HepG2 (cell line): ENCODE data around the gene RSAD1. TPM values are rescaled to one million over a fixed set of nuclear protein-coding genes. Genes with fewer than 3 reads are reported as not detected.

ENCODE experiments used
- ADNP ChIP-seq: sonication (generic); formaldehyde crosslinking; IDR thresholded peaks from 2 replicates; pipeline ENCODE4 v1.4.0; 2020; ENCODE audit warnings: missing genetic modification reagents
- BRD4 ChIP-seq: sonication (generic); formaldehyde crosslinking; IDR thresholded peaks from 2 replicates; pipeline ENCODE4 v1.4.0; 2020; ENCODE audit warnings: missing genetic modification reagents
- DNMT1 ChIP-seq: sonication (generic); formaldehyde crosslinking; IDR thresholded peaks from 2 replicates; pipeline ENCODE4 v1.5.1; 2020; ENCODE audit warnings: mild to moderate bottlenecking, missing genetic modification reagents
- HHEX ChIP-seq: IDR thresholded peaks from 2 replicates; pipeline ENCODE4 v1.6.1; 2016; ENCODE audit warnings: control low read depth
- NCOA1 ChIP-seq: sonication (generic); formaldehyde crosslinking; IDR thresholded peaks from 2 replicates; pipeline ENCODE4 v1.9.0; 2021; ENCODE audit warnings: missing genetic modification reagents
- PHF20 ChIP-seq: sonication (generic); formaldehyde crosslinking; IDR thresholded peaks from 2 replicates; pipeline ENCODE4 v1.5.0; 2020; ENCODE audit warnings: mild to moderate bottlenecking, missing genetic modification reagents
- SP1 ChIP-seq, 2 experiments: fragments of 450-650 bp in 1 of 2; sonication (generic) in 1 of 2; formaldehyde crosslinking in 1 of 2; IDR thresholded peaks; 2 replicates each; pipeline versions ENCODE4 v1.4.0 to v1.6.1; 2016 to 2020; ENCODE audit warnings: missing genetic modification reagents in 1 of 2
- ZNF30 ChIP-seq: sonication (generic); formaldehyde crosslinking; IDR thresholded peaks from 2 replicates; pipeline ENCODE4 v1.5.0; 2020; ENCODE audit warnings: mild to moderate bottlenecking, missing genetic modification reagents
- ZNF354B ChIP-seq: sonication (generic); formaldehyde crosslinking; IDR thresholded peaks from 2 replicates; pipeline ENCODE4 v1.8.0; 2022; ENCODE audit warnings: mild to moderate bottlenecking, missing genetic modification reagents
- ZNF441 ChIP-seq: sonication (generic); formaldehyde crosslinking; IDR thresholded peaks from 2 replicates; pipeline ENCODE4 v1.7.0; 2021; ENCODE audit warnings: missing genetic modification reagents, borderline replicate concordance
- ZNF598 ChIP-seq: sonication (generic); formaldehyde crosslinking; IDR thresholded peaks from 2 replicates; pipeline ENCODE4 v1.5.1; 2020; ENCODE audit warnings: mild to moderate bottlenecking, missing genetic modification reagents, borderline replicate concordance
- ZNF670 ChIP-seq: sonication (generic); formaldehyde crosslinking; IDR thresholded peaks from 2 replicates; pipeline ENCODE4 v1.8.0; 2022; ENCODE audit warnings: mild to moderate bottlenecking, missing genetic modification reagents, borderline replicate concordance
- ZNF747 ChIP-seq: sonication (generic); formaldehyde crosslinking; IDR thresholded peaks from 2 replicates; pipeline ENCODE4 v1.8.1; 2023; ENCODE audit warnings: missing genetic modification reagents, mild to moderate bottlenecking, borderline replicate concordance
- ZSCAN21 ChIP-seq: sonication (generic); formaldehyde crosslinking; IDR thresholded peaks from 2 replicates; pipeline ENCODE4 v1.8.0; 2022; ENCODE audit warnings: mild to moderate bottlenecking, missing genetic modification reagents, moderate library complexity, borderline replicate concordance
- ZSCAN30 ChIP-seq: sonication (generic); formaldehyde crosslinking; IDR thresholded peaks from 2 replicates; pipeline ENCODE4 v1.5.0; 2020; ENCODE audit warnings: mild to moderate bottlenecking, missing genetic modification reagents
- polyA plus RNA-seq, 8 experiments: library from polyadenylated mRNA; depleted of rRNA in 3 of 8; stranded (reverse) in 7 of 8; unstranded in 1 of 8; fragments of >200 nt; fragmentation: Illumina TruSeq in 4 of 8; extraction: Trizol in 4 of 8; gene quantifications; 2 replicates each; pipeline versions ENCODE4 v1.2.1 to v1.2.3, GENCODE V29; 2011 to 2016; ENCODE audit warnings: low read depth in 4 of 8, missing spikeins in 1 of 8, mixed read lengths in 1 of 8; ENCODE audit not compliant: insufficient read depth in 1 of 8
- total RNA-seq, 5 experiments: library from RNA; depleted of rRNA; stranded (reverse); fragments of >200 nt; fragmentation: Illumina TruSeq; extraction: Trizol; gene quantifications; 2 replicates each; pipeline ENCODE4 v1.2.3, GENCODE V29; 2016; ENCODE audit warnings: low read depth in 1 of 5
- TF ChIP-seq, protein P1 (sequence below): sonication (generic); formaldehyde crosslinking; IDR thresholded peaks from 2 replicates; pipeline ENCODE4 v1.4.0; 2020; ENCODE audit warnings: mild to moderate bottlenecking, missing genetic modification reagents
- TF ChIP-seq, protein P2 (sequence below): sonication (generic); formaldehyde crosslinking; IDR thresholded peaks from 2 replicates; pipeline ENCODE4 v1.5.1; 2020; ENCODE audit warnings: mild to moderate bottlenecking, missing genetic modification reagents, borderline replicate concordance
- TF ChIP-seq, protein P3 (sequence below): sonication (generic); formaldehyde crosslinking; IDR thresholded peaks from 2 replicates; pipeline ENCODE4 v1.4.0; 2020; ENCODE audit warnings: mild to moderate bottlenecking, missing genetic modification reagents

RSAD1 gene
- total and polyA plus RNA-seq, 2 of the 13 experiments (the other 11 are each of a cell fraction or from before 2014, with no cell fraction given), result 22.7 to 27.7 TPM

DNA sequence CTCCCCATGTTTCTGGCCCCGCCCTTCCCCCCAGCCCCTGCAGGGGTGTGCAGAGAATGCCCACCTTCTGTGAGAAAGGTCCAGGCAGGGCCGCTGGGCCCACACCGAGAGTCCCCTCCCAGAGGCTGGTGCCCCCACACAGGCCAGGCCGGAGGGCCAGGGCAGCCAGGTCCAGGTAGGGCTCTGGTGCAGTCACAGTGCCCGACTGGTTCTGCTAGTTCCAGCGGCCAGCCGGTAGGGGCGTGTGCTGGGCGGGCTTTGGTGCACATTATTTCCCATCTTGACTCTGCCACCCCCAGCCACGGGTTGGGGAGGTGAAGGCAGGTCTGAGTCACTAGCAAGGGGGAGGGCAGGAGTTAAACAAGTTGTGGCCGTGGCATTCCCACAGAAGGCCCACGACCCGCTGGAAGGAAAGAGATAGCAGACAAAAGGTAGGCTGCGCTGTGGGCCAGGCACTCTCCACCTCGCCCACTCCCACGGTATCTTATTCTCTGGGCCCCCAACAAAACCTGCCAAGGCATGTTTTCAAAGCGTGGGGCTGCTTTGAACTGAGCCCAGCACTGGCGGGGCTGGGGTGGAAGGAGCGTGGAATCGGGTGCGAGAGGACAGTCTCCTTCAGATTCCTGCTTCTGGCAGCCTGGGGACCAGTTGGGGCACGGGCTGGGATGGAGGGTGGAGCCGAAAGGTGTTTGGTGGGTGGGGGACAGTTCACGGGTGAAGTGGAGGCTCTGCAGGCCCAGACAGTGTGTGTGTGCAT is 55.7 kb downstream of the RSAD1 start (continued):
- TF ChIP-seq, protein P1, sequence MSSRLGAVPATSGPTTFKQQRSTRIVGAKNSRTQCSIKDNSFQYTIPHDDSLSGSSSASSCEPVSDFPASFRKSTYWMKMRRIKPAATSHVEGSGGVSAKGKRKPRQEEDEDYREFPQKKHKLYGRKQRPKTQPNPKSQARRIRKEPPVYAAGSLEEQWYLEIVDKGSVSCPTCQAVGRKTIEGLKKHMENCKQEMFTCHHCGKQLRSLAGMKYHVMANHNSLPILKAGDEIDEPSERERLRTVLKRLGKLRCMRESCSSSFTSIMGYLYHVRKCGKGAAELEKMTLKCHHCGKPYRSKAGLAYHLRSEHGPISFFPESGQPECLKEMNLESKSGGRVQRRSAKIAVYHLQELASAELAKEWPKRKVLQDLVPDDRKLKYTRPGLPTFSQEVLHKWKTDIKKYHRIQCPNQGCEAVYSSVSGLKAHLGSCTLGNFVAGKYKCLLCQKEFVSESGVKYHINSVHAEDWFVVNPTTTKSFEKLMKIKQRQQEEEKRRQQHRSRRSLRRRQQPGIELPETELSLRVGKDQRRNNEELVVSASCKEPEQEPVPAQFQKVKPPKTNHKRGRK (CRISPR knock-in tag), result no peak
- TF ChIP-seq SP1 (IDR thresholded peaks at IDR 0.05), result no peak
- TF ChIP-seq SP1 (CRISPR knock-in tag; IDR thresholded peaks at IDR 0.05), result peak; percentile 35; the same call in 1 of the 2 replicates
- TF ChIP-seq, protein P2, sequence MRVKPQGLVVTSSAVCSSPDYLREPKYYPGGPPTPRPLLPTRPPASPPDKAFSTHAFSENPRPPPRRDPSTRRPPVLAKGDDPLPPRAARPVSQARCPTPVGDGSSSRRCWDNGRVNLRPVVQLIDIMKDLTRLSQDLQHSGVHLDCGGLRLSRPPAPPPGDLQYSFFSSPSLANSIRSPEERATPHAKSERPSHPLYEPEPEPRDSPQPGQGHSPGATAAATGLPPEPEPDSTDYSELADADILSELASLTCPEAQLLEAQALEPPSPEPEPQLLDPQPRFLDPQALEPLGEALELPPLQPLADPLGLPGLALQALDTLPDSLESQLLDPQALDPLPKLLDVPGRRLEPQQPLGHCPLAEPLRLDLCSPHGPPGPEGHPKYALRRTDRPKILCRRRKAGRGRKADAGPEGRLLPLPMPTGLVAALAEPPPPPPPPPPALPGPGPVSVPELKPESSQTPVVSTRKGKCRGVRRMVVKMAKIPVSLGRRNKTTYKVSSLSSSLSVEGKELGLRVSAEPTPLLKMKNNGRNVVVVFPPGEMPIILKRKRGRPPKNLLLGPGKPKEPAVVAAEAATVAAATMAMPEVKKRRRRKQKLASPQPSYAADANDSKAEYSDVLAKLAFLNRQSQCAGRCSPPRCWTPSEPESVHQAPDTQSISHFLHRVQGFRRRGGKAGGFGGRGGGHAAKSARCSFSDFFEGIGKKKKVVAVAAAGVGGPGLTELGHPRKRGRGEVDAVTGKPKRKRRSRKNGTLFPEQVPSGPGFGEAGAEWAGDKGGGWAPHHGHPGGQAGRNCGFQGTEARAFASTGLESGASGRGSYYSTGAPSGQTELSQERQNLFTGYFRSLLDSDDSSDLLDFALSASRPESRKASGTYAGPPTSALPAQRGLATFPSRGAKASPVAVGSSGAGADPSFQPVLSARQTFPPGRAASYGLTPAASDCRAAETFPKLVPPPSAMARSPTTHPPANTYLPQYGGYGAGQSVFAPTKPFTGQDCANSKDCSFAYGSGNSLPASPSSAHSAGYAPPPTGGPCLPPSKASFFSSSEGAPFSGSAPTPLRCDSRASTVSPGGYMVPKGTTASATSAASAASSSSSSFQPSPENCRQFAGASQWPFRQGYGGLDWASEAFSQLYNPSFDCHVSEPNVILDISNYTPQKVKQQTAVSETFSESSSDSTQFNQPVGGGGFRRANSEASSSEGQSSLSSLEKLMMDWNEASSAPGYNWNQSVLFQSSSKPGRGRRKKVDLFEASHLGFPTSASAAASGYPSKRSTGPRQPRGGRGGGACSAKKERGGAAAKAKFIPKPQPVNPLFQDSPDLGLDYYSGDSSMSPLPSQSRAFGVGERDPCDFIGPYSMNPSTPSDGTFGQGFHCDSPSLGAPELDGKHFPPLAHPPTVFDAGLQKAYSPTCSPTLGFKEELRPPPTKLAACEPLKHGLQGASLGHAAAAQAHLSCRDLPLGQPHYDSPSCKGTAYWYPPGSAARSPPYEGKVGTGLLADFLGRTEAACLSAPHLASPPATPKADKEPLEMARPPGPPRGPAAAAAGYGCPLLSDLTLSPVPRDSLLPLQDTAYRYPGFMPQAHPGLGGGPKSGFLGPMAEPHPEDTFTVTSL (CRISPR knock-in tag), result no peak
- TF ChIP-seq ZNF354B (CRISPR knock-in tag), result no peak
- no peak for TF ChIP-seq ZSCAN21 (CRISPR knock-in tag)
- TF ChIP-seq ZNF30 (CRISPR knock-in tag), result no peak
- TF ChIP-seq DNMT1 (CRISPR knock-in tag), result no peak
- TF ChIP-seq ZNF670 (CRISPR knock-in tag), result no peak
- TF ChIP-seq ZNF441 (CRISPR knock-in tag), result no peak
- no peak for TF ChIP-seq BRD4 (CRISPR knock-in tag)
- TF ChIP-seq HHEX, result no peak
- TF ChIP-seq, protein P3, sequence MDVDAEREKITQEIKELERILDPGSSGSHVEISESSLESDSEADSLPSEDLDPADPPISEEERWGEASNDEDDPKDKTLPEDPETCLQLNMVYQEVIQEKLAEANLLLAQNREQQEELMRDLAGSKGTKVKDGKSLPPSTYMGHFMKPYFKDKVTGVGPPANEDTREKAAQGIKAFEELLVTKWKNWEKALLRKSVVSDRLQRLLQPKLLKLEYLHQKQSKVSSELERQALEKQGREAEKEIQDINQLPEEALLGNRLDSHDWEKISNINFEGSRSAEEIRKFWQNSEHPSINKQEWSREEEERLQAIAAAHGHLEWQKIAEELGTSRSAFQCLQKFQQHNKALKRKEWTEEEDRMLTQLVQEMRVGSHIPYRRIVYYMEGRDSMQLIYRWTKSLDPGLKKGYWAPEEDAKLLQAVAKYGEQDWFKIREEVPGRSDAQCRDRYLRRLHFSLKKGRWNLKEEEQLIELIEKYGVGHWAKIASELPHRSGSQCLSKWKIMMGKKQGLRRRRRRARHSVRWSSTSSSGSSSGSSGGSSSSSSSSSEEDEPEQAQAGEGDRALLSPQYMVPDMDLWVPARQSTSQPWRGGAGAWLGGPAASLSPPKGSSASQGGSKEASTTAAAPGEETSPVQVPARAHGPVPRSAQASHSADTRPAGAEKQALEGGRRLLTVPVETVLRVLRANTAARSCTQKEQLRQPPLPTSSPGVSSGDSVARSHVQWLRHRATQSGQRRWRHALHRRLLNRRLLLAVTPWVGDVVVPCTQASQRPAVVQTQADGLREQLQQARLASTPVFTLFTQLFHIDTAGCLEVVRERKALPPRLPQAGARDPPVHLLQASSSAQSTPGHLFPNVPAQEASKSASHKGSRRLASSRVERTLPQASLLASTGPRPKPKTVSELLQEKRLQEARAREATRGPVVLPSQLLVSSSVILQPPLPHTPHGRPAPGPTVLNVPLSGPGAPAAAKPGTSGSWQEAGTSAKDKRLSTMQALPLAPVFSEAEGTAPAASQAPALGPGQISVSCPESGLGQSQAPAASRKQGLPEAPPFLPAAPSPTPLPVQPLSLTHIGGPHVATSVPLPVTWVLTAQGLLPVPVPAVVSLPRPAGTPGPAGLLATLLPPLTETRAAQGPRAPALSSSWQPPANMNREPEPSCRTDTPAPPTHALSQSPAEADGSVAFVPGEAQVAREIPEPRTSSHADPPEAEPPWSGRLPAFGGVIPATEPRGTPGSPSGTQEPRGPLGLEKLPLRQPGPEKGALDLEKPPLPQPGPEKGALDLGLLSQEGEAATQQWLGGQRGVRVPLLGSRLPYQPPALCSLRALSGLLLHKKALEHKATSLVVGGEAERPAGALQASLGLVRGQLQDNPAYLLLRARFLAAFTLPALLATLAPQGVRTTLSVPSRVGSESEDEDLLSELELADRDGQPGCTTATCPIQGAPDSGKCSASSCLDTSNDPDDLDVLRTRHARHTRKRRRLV (CRISPR knock-in tag), result no peak
- no peak for TF ChIP-seq NCOA1 (CRISPR knock-in tag)
- TF ChIP-seq ZSCAN30 (CRISPR knock-in tag), result no peak
- no peak for TF ChIP-seq ADNP (CRISPR knock-in tag)
- TF ChIP-seq ZNF598 (CRISPR knock-in tag), result no peak
- no peak for TF ChIP-seq PHF20 (CRISPR knock-in tag)
- TF ChIP-seq ZNF747 (CRISPR knock-in tag), result no peak
